PC-9 (cell line): Measurements from ENCODE around the gene NHLRC3. TPM values are rescaled to one million over a fixed set of nuclear protein-coding genes. Genes with fewer than 3 reads are reported as not detected.

Source experiments
- BruUV-seq: library from RNA; stranded (reverse); fragments of 400-500 nt; replicated peaks from 2 replicates; lab custom pipeline; 2021; lab: Mats Ljungman, UMichigan
- CTCF ChIA-PET: fragments of 300-600 bp; sonication (Branson Sonifier 250); formaldehyde crosslinking; loops from one replicate; lab custom pipeline; 2022; ENCODE audit warnings: antibody characterized with exemption; lab: Charles Lee
- POLR2A ChIA-PET: fragments of 300-600 bp; sonication (Branson Sonifier 250); formaldehyde crosslinking; loops from one replicate; lab custom pipeline; 2022; ENCODE audit warnings: antibody characterized with exemption; ENCODE audit not compliant: unreplicated experiment; lab: Charles Lee
- DNase-seq, 2 experiments: peaks; one replicate each; pipeline versions ENCODE4 v3.0.0 to v3.0.0-alpha.2; 2015 to 2022; ENCODE audit warnings: mixed read lengths in 1 of 2
- H2AFZ ChIP-seq: fragments of 200-600 bp; sonication (generic); 2 replicates; pipeline ENCODE4 v1.8.1; 2017; ENCODE audit warnings: antibody characterized with exemption
- H3F3A ChIP-seq: fragments of 200-600 bp; sonication (generic); 2 replicates; pipeline ENCODE4 v1.8.1; 2017; ENCODE audit warnings: antibody characterized with exemption, mild to moderate bottlenecking, low read depth; ENCODE audit not compliant: insufficient read depth
- H3K27ac ChIP-seq: fragments of 200-600 bp; sonication (generic); 2 replicates; pipeline ENCODE4 v1.6.1; 2016; ENCODE audit warnings: mixed run types
- H3K27me3 ChIP-seq: fragments of 200-600 bp; sonication (generic); 2 replicates; pipeline ENCODE4 v1.6.1; 2016; ENCODE audit warnings: low read depth, mixed run types; ENCODE audit not compliant: insufficient read depth
- H3K36me3 ChIP-seq: fragments of 200-600 bp; sonication (generic); 2 replicates; pipeline ENCODE4 v1.6.1; 2016; ENCODE audit warnings: low read depth, mixed run types
- H3K4me1 ChIP-seq: fragments of 200-600 bp; sonication (generic); replicated peaks from 2 replicates; pipeline ENCODE4 v1.6.1; 2016; ENCODE audit warnings: mixed run types; ENCODE audit not compliant: insufficient read depth
- H3K4me2 ChIP-seq: fragments of 200-600 bp; sonication (generic); 2 replicates; pipeline ENCODE4 v1.6.1; 2017; ENCODE audit warnings: mixed run types
- H3K4me3 ChIP-seq: fragments of 200-600 bp; sonication (generic); 2 replicates; pipeline ENCODE4 v1.6.1; 2016; ENCODE audit warnings: mixed run types
- H3K79me2 ChIP-seq: fragments of 200-600 bp; sonication (generic); 2 replicates; pipeline ENCODE4 v1.6.1; 2017; ENCODE audit warnings: low read depth, mixed run types
- H3K9me2 ChIP-seq: fragments of 200-600 bp; sonication (generic); 2 replicates; pipeline ENCODE4 v1.8.1; 2017; ENCODE audit warnings: mild to moderate bottlenecking; ENCODE audit not compliant: insufficient read depth
- H3K9me3 ChIP-seq: fragments of 200-600 bp; sonication (generic); 2 replicates; pipeline ENCODE4 v1.8.1; 2016; ENCODE audit warnings: low read depth; ENCODE audit not compliant: insufficient read depth
- H4K20me1 ChIP-seq: fragments of 200-600 bp; sonication (generic); 2 replicates; pipeline ENCODE4 v1.8.1; 2017; ENCODE audit not compliant: insufficient read depth
- EZH2 ChIP-seq: fragments of 200-600 bp; sonication (generic); IDR thresholded peaks from 2 replicates; pipeline ENCODE4 v1.8.0; 2017; ENCODE audit warnings: antibody characterized with exemption, low read depth
- intact Hi-C: fragments of 100-400 bp; cut with micrococcal nuclease; formaldehyde crosslinking; loops from one replicate; pipeline ENCODE4 v1.10.0; 2022; ENCODE audit not compliant: unreplicated experiment
- total RNA-seq: library from RNA; stranded (reverse); gene quantifications from 2 replicates; pipeline ENCODE4 v1.2.3, GENCODE V29; 2021
- TF ChIP-seq, protein P1 (sequence below): fragments of 200-600 bp; sonication (generic); conservative IDR thresholded peaks from 2 replicates; pipeline ENCODE4 v1.6.1; 2017; ENCODE audit warnings: mixed run types, antibody characterized with exemption, mild to moderate bottlenecking, moderate library complexity

The NHLRC3 gene
- total RNA-seq, 1 experiment from 2014 or later, result 25.6 TPM

DNA sequence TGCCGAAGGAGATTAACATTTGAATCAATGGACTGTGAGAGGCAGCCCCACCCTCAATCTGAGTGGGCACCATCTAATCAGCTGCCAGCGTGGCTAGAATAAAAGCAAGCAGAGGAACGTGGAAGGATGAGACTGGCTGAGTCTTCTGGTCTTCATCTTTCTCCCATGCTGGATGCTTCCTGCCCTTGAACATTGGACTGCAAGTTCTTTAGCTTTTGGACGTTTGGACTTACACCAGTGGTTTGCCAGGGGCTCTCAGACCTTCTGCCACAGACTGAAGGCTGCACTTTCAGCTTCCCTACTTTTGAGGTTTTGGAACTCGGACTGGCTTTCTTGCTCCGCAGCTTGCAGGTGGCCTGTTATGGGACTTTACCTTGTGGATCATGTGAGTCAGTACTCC, 14.7 kb downstream of the NHLRC3 start:
- Histone ChIP-seq H3K27ac (no peak overlapping the region), H3K79me2 (no peaks in the 10 kb centered on the region), H3K9me3 (no peaks in the 10 kb centered on the region), H3K36me3 (no peaks in the 10 kb centered on the region), H3K4me2 (no peak overlapping the region), H4K20me1 (no peaks in the 10 kb centered on the region), H2AFZ (no peak overlapping the region), H3K4me3 (no peak overlapping the region), H3F3A (no peaks in the 10 kb centered on the region), H3K9me2 (no peaks in the 10 kb centered on the region), H3K27me3 (no peaks in the 10 kb centered on the region), H3K4me1 (peaks cover 1% of the 10 kb centered on the region; the same call in 1 of the 2 replicates)
- no TSS peak for BruUV-seq
- intact Hi-C loops, result loop anchor here (5.0 kb wide), 1 partner anchor 564 kb away; no protein-coding TSS in a partner anchor
- no peak for DNase-seq
- TF ChIP-seq EZH2, result no peak
- TF ChIP-seq, protein P1, sequence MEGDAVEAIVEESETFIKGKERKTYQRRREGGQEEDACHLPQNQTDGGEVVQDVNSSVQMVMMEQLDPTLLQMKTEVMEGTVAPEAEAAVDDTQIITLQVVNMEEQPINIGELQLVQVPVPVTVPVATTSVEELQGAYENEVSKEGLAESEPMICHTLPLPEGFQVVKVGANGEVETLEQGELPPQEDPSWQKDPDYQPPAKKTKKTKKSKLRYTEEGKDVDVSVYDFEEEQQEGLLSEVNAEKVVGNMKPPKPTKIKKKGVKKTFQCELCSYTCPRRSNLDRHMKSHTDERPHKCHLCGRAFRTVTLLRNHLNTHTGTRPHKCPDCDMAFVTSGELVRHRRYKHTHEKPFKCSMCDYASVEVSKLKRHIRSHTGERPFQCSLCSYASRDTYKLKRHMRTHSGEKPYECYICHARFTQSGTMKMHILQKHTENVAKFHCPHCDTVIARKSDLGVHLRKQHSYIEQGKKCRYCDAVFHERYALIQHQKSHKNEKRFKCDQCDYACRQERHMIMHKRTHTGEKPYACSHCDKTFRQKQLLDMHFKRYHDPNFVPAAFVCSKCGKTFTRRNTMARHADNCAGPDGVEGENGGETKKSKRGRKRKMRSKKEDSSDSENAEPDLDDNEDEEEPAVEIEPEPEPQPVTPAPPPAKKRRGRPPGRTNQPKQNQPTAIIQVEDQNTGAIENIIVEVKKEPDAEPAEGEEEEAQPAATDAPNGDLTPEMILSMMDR, result no peak
- POLR2A ChIA-PET, result no interaction called here
- CTCF ChIA-PET, result interaction anchor here (1.2 kb wide), 1 partner anchor 622 kb away, joined by 4 read pairs; no protein-coding TSS in a partner anchor

DNA sequence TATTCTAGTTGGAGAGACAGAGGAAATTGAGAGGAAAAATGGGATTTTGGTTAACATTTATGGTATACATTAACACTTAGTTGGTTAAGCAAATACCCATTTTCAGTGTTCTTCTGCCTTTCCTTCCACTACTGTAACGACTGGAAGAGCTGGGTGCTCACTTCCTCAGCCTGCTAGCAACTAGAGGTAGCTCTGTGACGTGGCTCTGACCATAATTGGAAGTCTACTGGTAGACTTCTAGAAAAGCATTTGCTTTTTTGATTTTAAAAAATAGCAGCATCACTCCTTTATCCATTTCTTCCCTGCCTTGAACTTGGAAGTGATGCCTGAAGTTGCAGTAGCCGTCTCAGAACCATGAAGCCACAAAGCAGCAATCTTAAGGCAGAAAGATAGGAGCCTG, 15.9 kb downstream of the NHLRC3 start:
- Histone ChIP-seq H3K36me3 (no peaks in the 10 kb centered on the region), H3K9me2 (no peaks in the 10 kb centered on the region), H3K4me2 (no peak overlapping the region), H3K4me3 (no peak overlapping the region), H2AFZ (no peak overlapping the region), H3K79me2 (no peaks in the 10 kb centered on the region), H4K20me1 (no peaks in the 10 kb centered on the region), H3F3A (no peaks in the 10 kb centered on the region), H3K9me3 (no peaks in the 10 kb centered on the region), H3K4me1 (no peaks in the 10 kb centered on the region), H3K27me3 (no peaks in the 10 kb centered on the region), H3K27ac (no peak overlapping the region)
- DNase-seq, result no peak
- intact Hi-C loops, result loop anchor here (5.0 kb wide), 1 partner anchor 563 kb away; no protein-coding TSS in a partner anchor
- CTCF ChIA-PET, result interaction anchor here (1.2 kb wide), 1 partner anchor 621 kb away, joined by 4 read pairs; no protein-coding TSS in a partner anchor
- BruUV-seq, result no TSS peak
- no peak for TF ChIP-seq EZH2
- TF ChIP-seq, protein P1, result no peak
- POLR2A ChIA-PET, result no interaction called here

GRCh38 chr13:39056018-39056417, 17.8 kb downstream of the NHLRC3 start:
- ChIA-PET POLR2A (no interaction called here), CTCF (no interaction called here)
- no peaks in the 10 kb centered on the region; the same call in 1 of the 2 replicates for H3F3A ChIP-seq
- H2AFZ ChIP-seq, result no peak overlapping the region
- H3K4me3 ChIP-seq, result no peak overlapping the region
- no peaks in the 10 kb centered on the region for H3K9me3 ChIP-seq
- no peaks in the 10 kb centered on the region for H4K20me1 ChIP-seq
- H3K36me3 ChIP-seq, result no peaks in the 10 kb centered on the region
- no peaks in the 10 kb centered on the region for H3K27me3 ChIP-seq
- H3K9me2 ChIP-seq, result no peaks in the 10 kb centered on the region; the same call in 1 of the 2 replicates
- H3K4me1 ChIP-seq, result no peaks in the 10 kb centered on the region
- H3K27ac ChIP-seq, result no peak overlapping the region
- H3K79me2 ChIP-seq, result no peaks in the 10 kb centered on the region
- intact Hi-C loops, result no loop called here
- TF ChIP-seq, protein P1, result no peak
- no peak for TF ChIP-seq EZH2
- no TSS peak for BruUV-seq
- H3K4me2 ChIP-seq, result no peak overlapping the region
- no peak for DNase-seq
